Activated T-helper 17 cell treated with anti-CD3 and anti-CD28 coated beads, Interleukin-2, amount 50 U/mL, for 72 hours (primary cell): ENCODE results near the gene UBL5. TPM values are rescaled to one million over a fixed set of nuclear protein-coding genes. Genes with fewer than 3 reads are reported as not detected.
"Not testable (repeated sequence)": the region's sequence is repeated elsewhere in the genome, so short reads cannot be mapped to it uniquely, and the experiment has no call there.

ENCODE experiments used
- ATAC-seq: fragments of 150-1000 bp; cut with Tn5 transposase; replicated peaks from 2 replicates; pipeline ENCODE4 v1.10.0; 2021; ENCODE audit warnings: mild to moderate bottlenecking, moderate library complexity
- H3K27ac Mint-ChIP-seq: one replicate; pipeline ENCODE4 v1.8.0; 2022; ENCODE audit warnings: mixed read lengths
- H3K27me3 Mint-ChIP-seq: one replicate; pipeline ENCODE4 v1.8.0; 2022; ENCODE audit warnings: mixed read lengths
- H3K36me3 Mint-ChIP-seq: one replicate; pipeline ENCODE4 v1.8.0; 2022; ENCODE audit warnings: low read depth, mild to moderate bottlenecking, mixed read lengths
- H3K4me1 Mint-ChIP-seq: one replicate; pipeline ENCODE4 v1.8.0; 2022; ENCODE audit warnings: mixed read lengths
- H3K4me3 Mint-ChIP-seq: one replicate; pipeline ENCODE4 v1.8.0; 2022; ENCODE audit warnings: mild to moderate bottlenecking, mixed read lengths
- H3K9me3 Mint-ChIP-seq: one replicate; pipeline ENCODE4 v1.8.0; 2022; ENCODE audit warnings: mixed read lengths
- total RNA-seq, 2 donors: library from RNA; stranded (reverse); gene quantifications; one replicate each; pipeline ENCODE4 v1.2.3, GENCODE V29; 2022

Gene UBL5
- total RNA-seq, 2 donors from 2014 or later, result 247 to 395 TPM

DNA sequence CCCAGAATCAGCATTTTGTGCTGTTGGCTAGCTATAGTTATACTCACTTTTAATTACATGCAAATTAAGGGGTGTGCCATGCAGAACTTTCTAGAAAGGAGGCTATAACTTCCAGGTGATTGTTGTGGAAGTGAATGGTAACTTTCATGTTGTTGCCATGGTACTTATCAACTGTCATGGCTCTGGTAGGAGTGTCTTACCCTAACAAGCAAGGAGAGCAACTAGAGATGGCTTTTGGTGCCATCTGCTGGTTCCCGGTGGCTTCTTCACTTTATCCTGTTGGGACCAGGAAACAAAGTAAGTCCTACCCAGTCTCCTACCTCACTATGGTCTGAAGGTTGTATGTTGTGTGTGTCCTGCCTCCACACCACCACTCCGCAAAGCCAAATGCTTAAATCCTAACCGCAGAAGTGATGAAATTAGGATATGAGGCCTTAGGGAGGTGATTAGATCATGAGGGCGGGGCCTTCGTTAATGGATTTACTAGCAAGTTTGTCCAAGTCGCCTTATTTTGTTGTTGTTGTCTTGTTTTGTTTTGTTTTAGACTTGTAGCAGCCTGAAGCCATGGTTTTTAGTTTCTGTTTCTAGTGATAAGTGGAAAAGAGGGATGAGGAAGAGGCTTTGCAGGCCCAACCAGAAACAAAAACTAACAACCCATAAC is 31.5 kb upstream of the UBL5 start:
- Mint-ChIP-seq H3K4me3 (no peak overlapping the region), H3K36me3 (no peaks in the 10 kb centered on the region), H3K27me3 (no peaks in the 10 kb centered on the region), H3K27ac (peak overlapping the region; percentile 81), H3K9me3 (no peaks in the 10 kb centered on the region), H3K4me1 (peaks cover 12% of the 10 kb centered on the region)
- peak; percentile 65 for ATAC-seq

DNA sequence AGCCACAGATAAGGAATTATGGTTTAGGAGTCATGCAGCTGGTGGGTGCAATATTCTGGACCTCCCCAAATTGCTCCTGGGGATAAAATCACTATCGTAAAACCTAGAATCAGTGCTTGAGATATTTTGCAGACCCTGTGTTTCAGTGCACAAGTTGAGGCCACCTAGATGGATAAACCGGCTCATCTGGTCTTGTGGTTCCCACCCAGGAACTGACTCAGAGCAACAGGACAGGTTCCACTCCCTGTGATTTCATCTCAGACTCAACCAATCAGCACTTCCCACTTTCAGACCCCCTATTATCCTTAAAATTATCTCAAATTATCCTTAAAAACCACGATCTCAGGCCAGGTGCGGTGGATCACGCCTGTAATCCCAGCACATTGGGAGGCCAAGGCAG is 29.8 kb upstream of the UBL5 start:
- Mint-ChIP-seq H3K36me3 (no peaks in the 10 kb centered on the region), H3K9me3 (no peaks in the 10 kb centered on the region), H3K4me3 (no peak overlapping the region), H3K27ac (no peak overlapping the region), H3K4me1 (peaks cover 7% of the 10 kb centered on the region), H3K27me3 (no peaks in the 10 kb centered on the region)
- no peak for ATAC-seq

GRCh38 chr19:9799162-9799561 is 28.6 kb upstream of the UBL5 start:
- H3K4me3 Mint-ChIP-seq, result no peak overlapping the region
- no peak for ATAC-seq
- H3K4me1 Mint-ChIP-seq, result peaks cover 4% of the 10 kb centered on the region
- H3K36me3 Mint-ChIP-seq, result no peaks in the 10 kb centered on the region
- H3K27ac Mint-ChIP-seq, result no peak overlapping the region
- no peaks in the 10 kb centered on the region for H3K9me3 Mint-ChIP-seq
- no peaks in the 10 kb centered on the region for H3K27me3 Mint-ChIP-seq

DNA sequence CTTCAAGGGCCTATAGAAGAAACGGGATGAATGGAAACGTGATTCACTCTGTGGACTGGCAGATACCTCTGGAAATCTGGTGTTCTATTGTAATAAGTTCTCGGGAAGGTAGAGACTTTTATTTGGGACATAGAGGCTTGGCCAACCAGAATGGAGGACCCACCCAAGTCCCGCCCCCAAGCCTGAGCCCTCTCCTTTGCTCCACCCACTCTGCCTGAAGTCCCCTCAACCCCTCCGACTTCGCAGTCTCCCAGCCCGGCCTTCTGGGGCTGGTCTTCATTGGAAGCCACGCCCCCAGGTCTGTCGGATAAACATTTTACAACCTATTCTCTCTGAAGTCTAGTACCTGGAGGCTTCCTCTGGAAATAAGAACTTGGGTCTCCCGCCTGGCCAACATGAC is 25.7 kb upstream of the UBL5 start:
- no peaks in the 10 kb centered on the region for H3K9me3 Mint-ChIP-seq
- ATAC-seq, result no peak
- H3K36me3 Mint-ChIP-seq, result no peaks in the 10 kb centered on the region
- no peak overlapping the region for H3K4me3 Mint-ChIP-seq
- H3K4me1 Mint-ChIP-seq, result no peaks in the 10 kb centered on the region
- no peak overlapping the region for H3K27ac Mint-ChIP-seq
- H3K27me3 Mint-ChIP-seq, result no peaks in the 10 kb centered on the region

DNA sequence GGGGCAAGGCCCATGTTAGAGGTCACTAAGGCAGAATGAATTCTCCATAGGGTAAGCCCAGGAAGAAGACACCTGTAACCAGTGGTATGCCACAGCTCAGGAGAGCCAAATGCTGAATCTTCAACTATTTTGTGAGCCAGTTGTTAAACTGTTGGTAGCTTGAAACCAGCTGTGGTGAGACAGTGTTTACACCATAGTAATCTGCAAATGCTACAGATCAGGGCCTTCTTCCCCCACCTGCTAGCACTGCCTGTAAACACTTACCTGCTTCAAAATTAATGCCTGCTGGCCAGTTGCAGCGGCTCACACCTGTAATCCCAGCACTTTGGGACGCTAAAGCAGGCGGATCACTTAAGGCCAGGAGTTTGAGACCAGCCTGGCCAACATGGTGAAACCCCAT is 20.9 kb upstream of the UBL5 start:
- no peaks in the 10 kb centered on the region for H3K9me3 Mint-ChIP-seq
- no peak for ATAC-seq
- H3K27me3 Mint-ChIP-seq, result no peaks in the 10 kb centered on the region
- peaks cover 6% of the 10 kb centered on the region for H3K4me1 Mint-ChIP-seq
- H3K36me3 Mint-ChIP-seq, result peaks cover 29% of the 10 kb centered on the region
- H3K27ac Mint-ChIP-seq, result no peak overlapping the region
- no peak overlapping the region for H3K4me3 Mint-ChIP-seq

- Mint-ChIP-seq H3K27ac (peak overlapping the region; percentile 44), H3K4me1 (peaks cover 6% of the 10 kb centered on the region), H3K27me3 (no peaks in the 10 kb centered on the region), H3K4me3 (no peak overlapping the region), H3K9me3 (no peaks in the 10 kb centered on the region), H3K36me3 (peaks cover 35% of the 10 kb centered on the region)
- ATAC-seq, result no peak
Observed at GRCh38 chr19:9808855-9809824, 18.6 kb upstream of the UBL5 start.

DNA sequence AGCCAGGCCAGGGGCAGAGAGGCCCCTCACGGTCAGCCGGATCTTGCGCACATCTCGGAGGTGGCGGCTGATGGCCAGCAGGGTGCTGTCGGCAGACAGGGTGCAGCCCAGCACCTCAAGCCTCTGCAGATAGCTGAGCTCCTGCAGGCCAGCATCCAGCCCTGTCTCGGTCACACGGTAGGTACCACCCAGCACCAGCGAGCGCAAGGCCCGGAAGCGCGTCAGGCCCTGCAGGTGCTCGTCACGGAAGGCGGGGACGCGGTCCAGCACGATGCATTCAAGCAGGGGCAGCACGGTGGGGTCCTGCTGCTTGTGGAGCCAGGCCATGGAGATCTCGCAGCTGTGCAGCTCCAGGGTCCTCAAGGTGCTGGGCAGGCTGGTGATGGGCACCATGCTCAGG is 16.6 kb upstream of the UBL5 start:
- Mint-ChIP-seq H3K36me3 (peaks cover 46% of the 10 kb centered on the region), H3K4me1 (peaks cover 6% of the 10 kb centered on the region), H3K4me3 (no peak overlapping the region), H3K9me3 (no peaks in the 10 kb centered on the region), H3K27ac (no peak overlapping the region), H3K27me3 (no peaks in the 10 kb centered on the region)
- ATAC-seq, result no peak

DNA sequence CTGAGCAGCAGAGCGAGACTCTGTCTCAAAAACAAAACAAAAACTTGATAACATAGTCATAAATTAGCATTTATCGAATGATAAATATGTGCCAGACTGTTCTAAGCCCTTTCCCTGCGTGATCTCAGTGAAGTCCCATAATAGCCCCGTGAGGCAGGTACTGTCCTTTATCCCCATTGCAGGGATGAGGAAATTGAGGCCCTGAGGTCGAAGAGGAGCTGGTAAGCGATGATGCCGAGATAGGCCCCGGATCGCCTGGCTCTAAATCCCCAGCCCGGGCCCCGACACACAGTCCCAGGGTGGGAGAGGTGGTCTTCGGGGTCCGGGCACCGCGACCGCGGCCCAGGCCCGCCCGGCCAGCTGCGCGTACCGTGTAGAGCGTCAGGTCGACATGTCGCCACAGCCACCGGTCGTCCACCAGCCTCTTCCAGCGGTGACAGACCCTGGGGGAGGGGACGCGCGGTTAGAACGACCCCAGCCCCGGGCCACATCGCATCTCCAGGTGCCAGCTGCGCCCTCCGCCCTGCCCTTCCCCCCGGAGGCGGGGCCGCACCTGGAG is 9.5 kb upstream of the UBL5 start:
- Mint-ChIP-seq H3K4me1 (peaks cover 10% of the 10 kb centered on the region), H3K27ac (peak overlapping the region; percentile 82), H3K27me3 (no peaks in the 10 kb centered on the region), H3K9me3 (no peaks in the 10 kb centered on the region), H3K4me3 (peak overlapping the region; percentile 79), H3K36me3 (peaks cover 27% of the 10 kb centered on the region)
- ATAC-seq, result no peak

DNA sequence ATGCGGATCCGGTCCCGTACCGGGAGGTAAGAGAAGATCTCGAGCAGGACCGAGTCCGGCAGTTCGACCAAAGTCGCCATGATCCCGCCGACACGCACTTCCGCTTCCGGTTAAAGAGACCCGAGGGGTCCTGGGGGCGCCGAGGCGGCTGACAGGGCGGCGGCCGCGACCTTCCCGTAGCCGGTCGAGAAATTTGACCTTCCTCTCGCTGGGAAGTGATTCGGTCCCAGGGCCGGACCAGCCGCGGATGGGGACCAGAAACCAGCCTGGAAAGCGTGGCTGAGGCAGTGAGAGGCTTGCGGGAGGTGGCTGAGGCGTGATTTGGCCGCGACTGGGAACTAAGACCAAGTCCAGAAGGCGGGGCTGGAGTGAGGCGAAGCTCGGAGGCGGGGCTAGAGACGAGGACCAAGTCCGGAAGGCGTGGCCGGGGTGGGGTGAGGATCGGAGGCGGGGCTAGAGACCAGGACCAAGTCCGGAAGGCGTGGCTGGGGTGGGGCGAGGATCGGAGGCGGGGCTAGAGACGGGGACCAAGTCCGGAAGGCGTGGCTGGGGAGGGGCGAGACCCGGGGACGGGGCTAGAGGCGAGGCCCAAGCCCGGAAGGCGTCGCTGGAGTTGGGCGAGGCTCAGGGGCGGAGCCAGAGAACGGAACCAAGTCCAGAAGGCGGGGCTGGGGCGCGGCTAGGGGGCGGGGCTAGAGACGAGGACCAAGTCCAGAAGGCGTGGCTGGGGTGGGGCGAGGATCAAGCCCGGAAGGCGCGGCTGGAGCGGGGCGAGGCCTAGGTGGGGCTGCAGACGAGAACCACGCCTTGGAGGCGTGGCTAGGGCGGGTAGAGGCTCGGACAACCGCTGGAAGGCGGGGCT is 8.8 kb upstream of the UBL5 start, which contains the start of gene FBXL12:
FBXL12 (minus strand) TSS at position 346 of the 862 bp plus-strand sequence; CDS start at position 80, 266 bp downstream.
- Mint-ChIP-seq H3K9me3 (no peaks in the 10 kb centered on the region), H3K27ac (peak within 1 kb of the TSS; percentile 82), H3K27me3 (no peaks in the 10 kb centered on the region), H3K36me3 (peaks cover 23% of the 10 kb centered on the region), H3K4me1 (peaks cover 10% of the 10 kb centered on the region), H3K4me3 (peak within 1 kb of the TSS; percentile 79)
- peak; percentile 89 for ATAC-seq

GRCh38 chr19:9819596-9819909 is 8.2 kb upstream of the UBL5 start:
- peaks cover 19% of the 10 kb centered on the region for H3K36me3 Mint-ChIP-seq
- no peak for ATAC-seq
- H3K4me1 Mint-ChIP-seq, result peaks cover 10% of the 10 kb centered on the region
- H3K27me3 Mint-ChIP-seq, result no peaks in the 10 kb centered on the region
- H3K9me3 Mint-ChIP-seq, result no peaks in the 10 kb centered on the region
- H3K27ac Mint-ChIP-seq, result peak overlapping the region; percentile 82
- peak overlapping the region; percentile 79 for H3K4me3 Mint-ChIP-seq

DNA sequence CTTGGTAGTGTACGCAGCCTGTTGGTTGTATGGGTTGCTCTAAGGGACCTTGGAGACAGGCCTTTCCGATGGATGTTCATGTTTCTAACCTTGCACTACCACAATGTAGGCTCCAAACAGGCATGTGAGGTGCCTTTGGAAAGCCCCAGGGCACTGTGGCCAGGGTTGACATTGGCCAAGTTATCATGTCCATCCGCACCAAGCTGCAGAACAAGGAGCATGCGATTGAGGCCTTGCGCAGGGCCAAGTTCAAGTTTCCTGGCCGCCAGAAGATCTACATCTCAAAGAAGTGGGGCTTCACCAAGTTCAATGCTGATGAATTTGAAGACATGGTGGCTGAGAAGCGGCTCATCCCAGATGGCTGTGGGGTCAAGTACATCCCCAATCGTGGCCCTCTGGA is 7.7 kb upstream of the UBL5 start:
- not testable (repeated sequence) for H3K9me3 Mint-ChIP-seq
- peak overlapping the region; percentile 79 for H3K4me3 Mint-ChIP-seq

DNA sequence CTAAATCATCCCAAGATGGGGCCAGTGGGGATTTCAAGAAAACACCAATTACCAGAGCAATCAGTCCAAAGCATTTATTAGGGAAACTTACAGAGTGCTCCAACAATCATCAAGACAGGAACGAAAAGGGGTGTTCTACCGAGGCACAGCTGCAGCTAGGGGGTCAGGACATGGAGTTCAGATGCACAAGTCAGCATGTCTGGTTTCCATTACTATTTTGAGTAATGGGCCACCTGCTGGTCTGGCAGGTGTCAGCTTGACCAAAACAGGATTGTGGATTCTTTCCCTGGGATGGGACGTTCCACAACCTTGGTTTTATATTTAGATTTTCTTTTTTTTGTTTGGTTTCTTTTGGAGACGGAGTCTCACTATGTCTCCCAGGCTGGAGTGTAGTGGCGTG is 3.9 kb upstream of the UBL5 start:
- peaks cover 19% of the 10 kb centered on the region for H3K36me3 Mint-ChIP-seq
- peaks cover 11% of the 10 kb centered on the region for H3K4me1 Mint-ChIP-seq

More for the DNA sequence above, 7.7 kb upstream of the UBL5 start:
- H3K27me3 Mint-ChIP-seq, H3K4me1 Mint-ChIP-seq, ATAC-seq: not testable (repeated sequence)
- Mint-ChIP-seq H3K36me3 (peaks cover 14% of the 10 kb centered on the region), H3K27ac (peak overlapping the region; percentile 82)

GRCh38 chr19:9828551-9829063 is 889 bp downstream of the UBL5 start:
- Mint-ChIP-seq H3K36me3 (peaks cover 36% of the 10 kb centered on the region), H3K27ac (peak overlapping the region; percentile 97), H3K4me3 (peak overlapping the region; percentile 96), H3K27me3 (no peaks in the 10 kb centered on the region), H3K9me3 (no peaks in the 10 kb centered on the region), H3K4me1 (peaks cover 11% of the 10 kb centered on the region)
- no peak for ATAC-seq

More for the DNA sequence above, 3.9 kb upstream of the UBL5 start:
- ATAC-seq, result no peak
- Mint-ChIP-seq H3K27ac (no peak overlapping the region), H3K9me3 (no peaks in the 10 kb centered on the region), H3K27me3 (no peaks in the 10 kb centered on the region), H3K4me3 (no peak overlapping the region)

DNA sequence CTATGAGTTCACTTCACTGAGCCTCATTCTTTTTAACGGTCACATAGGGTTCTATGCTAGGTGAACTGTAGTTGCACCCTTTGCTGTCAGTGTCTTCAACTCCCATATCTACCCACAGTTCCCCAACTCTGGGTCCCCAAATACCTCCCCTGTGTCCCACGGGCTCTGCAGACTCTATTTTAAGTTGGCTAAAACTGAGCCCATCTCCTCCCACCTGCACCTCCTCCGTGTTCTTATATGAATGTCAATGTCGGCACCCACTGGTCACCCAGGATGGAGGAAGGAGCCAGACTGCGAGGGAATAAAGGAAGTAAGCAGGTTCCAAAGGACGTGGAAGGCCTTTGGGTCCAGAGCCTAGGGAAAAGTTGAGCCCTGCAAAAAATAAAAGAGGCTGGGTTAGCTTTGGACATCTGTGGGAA is 6.6 kb downstream of the UBL5 start:
- Mint-ChIP-seq H3K4me3 (peak overlapping the region; percentile 90), H3K27me3 (no peaks in the 10 kb centered on the region), H3K36me3 (peaks cover 20% of the 10 kb centered on the region), H3K27ac (peak overlapping the region; percentile 79), H3K4me1 (peaks cover 7% of the 10 kb centered on the region), H3K9me3 (no peaks in the 10 kb centered on the region)
- ATAC-seq, result no peak
